Measurements from ENCODE around the gene NPAS3.

GRCh38 chr14:33792009-33792719, 853.5 kb downstream of the NPAS3 start:
- TF ChIP-seq CTCF (conservative IDR thresholded peaks at IDR 0.05; ENCODE audit: low read depth, low read length) (no peak), EZH2phosphoT487 (IDR thresholded peaks at IDR 0.05; ENCODE audit: borderline replicate concordance, low read length) (no peak), EZH2 (IDR thresholded peaks at IDR 0.05; ENCODE audit: low read length, unreplicated experiment) (no peak)

Measured in PC-3 (cell line).